DMS 273 (cell line): ENCODE measurements around the gene CYP4F22.
"Not testable (repeated sequence)": the region's sequence is repeated elsewhere in the genome, so short reads cannot be mapped to it uniquely, and the experiment has no call there.

Source experiments
- DNase-seq: peaks from one replicate; lab custom pipeline; 2025; ENCODE audit not compliant: unreplicated experiment; lab: John Stamatoyannopoulos, UW

Gene CYP4F22

GRCh38 chr19:15508035-15508710 lies at the start of gene CYP4F22:
Gene CYP4F22 (plus strand): TSS chr19:15508525. CDS start chr19:15525337, 16,812 bp downstream.
- peak; percentile 38 for DNase-seq

- DNase-seq = no peak
Observed at GRCh38 chr19:15461694-15462093, 46.6 kb upstream of the CYP4F22 start.

- no peak for DNase-seq
Observed at GRCh38 chr19:15463861-15464371, 44.4 kb upstream of the CYP4F22 start.

GRCh38 chr19:15464394-15465385 lies 43.6 kb upstream of the CYP4F22 start, which contains the start of gene RASAL3:
Gene RASAL3 (minus strand): TSS chr19:15464544. CDS start chr19:15464358, 186 bp downstream.
- DNase-seq = no peak

GRCh38 chr19:15466851-15467733 lies 41.2 kb upstream of the CYP4F22 start:
- peak; percentile 47 for DNase-seq

- DNase-seq = no peak
Observed at GRCh38 chr19:15467734-15468214, 40.6 kb upstream of the CYP4F22 start.

GRCh38 chr19:15468675-15469512 lies 39.4 kb upstream of the CYP4F22 start:
- no peak for DNase-seq

GRCh38 chr19:15469513-15470297 lies 38.6 kb upstream of the CYP4F22 start:
- peak; percentile 51 for DNase-seq

- peak; percentile 40 for DNase-seq
Observed at GRCh38 chr19:15471639-15472101, 36.7 kb upstream of the CYP4F22 start.

GRCh38 chr19:15473821-15474220 lies 34.5 kb upstream of the CYP4F22 start:
- not testable (repeated sequence) for DNase-seq

GRCh38 chr19:15475169-15475568 lies 33.2 kb upstream of the CYP4F22 start:
- no peak for DNase-seq

GRCh38 chr19:15475611-15476010 lies 32.7 kb upstream of the CYP4F22 start:
- no peak for DNase-seq

- no peak for DNase-seq
Observed at GRCh38 chr19:15476325-15476724, 32.0 kb upstream of the CYP4F22 start.

- peak; percentile 35 for DNase-seq
Observed at GRCh38 chr19:15479391-15480345, 28.7 kb upstream of the CYP4F22 start, which contains the start of gene PGLYRP2. Gene PGLYRP2 (minus strand): TSS chr19:15479501. CDS start chr19:15479371, 130 bp downstream.

- DNase-seq = not testable (repeated sequence)
Observed at GRCh38 chr19:15480996-15481395, 27.3 kb upstream of the CYP4F22 start.

- DNase-seq = not testable (repeated sequence)
Observed at GRCh38 chr19:15485768-15486167, 22.6 kb upstream of the CYP4F22 start.

GRCh38 chr19:15487038-15487437 lies 21.3 kb upstream of the CYP4F22 start:
- DNase-seq = no peak
